Fibroblast of skin of abdomen (primary cell): ENCODE measurements around the gene ARMC9. TPM values are rescaled to one million over a fixed set of nuclear protein-coding genes. Genes with fewer than 3 reads are reported as not detected.
"Not testable (repeated sequence)": the region's sequence is repeated elsewhere in the genome, so short reads cannot be mapped to it uniquely, and the experiment has no call there.

ENCODE experiments used
- DNase-seq: peaks from one replicate; pipeline ENCODE4 v3.0.0-alpha.2; 2013
- polyA plus RNA-seq, 2 experiments: library from polyadenylated mRNA; unstranded; fragments of 120-200 nt; gene quantifications; one replicate each; pipeline ENCODE4 v1.2.1, GENCODE V29; 2013; ENCODE audit not compliant: insufficient read length in 2 of 2

ARMC9 gene, protein sequence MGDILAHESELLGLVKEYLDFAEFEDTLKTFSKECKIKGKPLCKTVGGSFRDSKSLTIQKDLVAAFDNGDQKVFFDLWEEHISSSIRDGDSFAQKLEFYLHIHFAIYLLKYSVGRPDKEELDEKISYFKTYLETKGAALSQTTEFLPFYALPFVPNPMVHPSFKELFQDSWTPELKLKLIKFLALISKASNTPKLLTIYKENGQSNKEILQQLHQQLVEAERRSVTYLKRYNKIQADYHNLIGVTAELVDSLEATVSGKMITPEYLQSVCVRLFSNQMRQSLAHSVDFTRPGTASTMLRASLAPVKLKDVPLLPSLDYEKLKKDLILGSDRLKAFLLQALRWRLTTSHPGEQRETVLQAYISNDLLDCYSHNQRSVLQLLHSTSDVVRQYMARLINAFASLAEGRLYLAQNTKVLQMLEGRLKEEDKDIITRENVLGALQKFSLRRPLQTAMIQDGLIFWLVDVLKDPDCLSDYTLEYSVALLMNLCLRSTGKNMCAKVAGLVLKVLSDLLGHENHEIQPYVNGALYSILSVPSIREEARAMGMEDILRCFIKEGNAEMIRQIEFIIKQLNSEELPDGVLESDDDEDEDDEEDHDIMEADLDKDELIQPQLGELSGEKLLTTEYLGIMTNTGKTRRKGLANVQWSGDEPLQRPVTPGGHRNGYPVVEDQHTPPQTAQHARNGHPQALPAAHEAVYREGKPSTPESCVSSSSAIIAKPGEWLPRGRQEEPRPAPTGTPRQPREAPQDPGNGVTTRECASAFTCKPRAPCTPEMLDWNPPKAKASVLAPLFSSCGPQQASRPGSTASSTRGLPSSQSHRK
- polyA plus RNA-seq (2013, experiment 1 of 2; ENCODE audit: insufficient read length): 19.4 TPM
- 21.0 TPM for polyA plus RNA-seq (2013, experiment 2 of 2; ENCODE audit: insufficient read length)

GRCh38 chr2:231198291-231199173, at the start of gene ARMC9:
Gene ARMC9, plus strand, starts transcription at chr2:231198631. Its CDS starts 7,608 bp downstream, at chr2:231206239.
- peak; percentile 64 for DNase-seq

GRCh38 chr2:231152800-231153557, 45.5 kb upstream of the ARMC9 start:
- DNase-seq: peak; percentile 86

- DNase-seq: no peak
Measured at GRCh38 chr2:231159306-231159705, 39.1 kb upstream of the ARMC9 start.

DNA sequence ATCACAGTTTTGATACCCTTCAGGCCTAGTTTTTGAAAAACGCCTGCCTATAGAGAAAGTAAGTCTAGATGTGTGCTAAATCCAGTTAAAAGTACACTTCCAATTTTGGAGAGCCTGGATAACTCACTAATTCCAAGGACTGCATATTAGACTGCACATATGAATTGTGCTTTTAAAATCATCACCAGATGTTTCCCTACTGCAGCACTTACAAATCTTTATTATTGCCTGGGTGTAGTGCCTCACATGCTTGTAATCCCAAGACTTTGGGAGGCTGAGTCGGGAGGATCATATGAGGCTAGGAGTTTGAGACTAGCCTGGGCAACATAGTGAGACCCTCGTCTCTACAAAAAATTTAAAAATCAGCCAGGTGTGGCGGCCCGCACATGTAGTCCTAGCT, 37.7 kb upstream of the ARMC9 start:
- DNase-seq: peak; percentile 47

GRCh38 chr2:231161252-231161839, 37.1 kb upstream of the ARMC9 start:
- DNase-seq: no peak

- DNase-seq: peak; percentile 98
Measured at GRCh38 chr2:231161877-231162329, 36.5 kb upstream of the ARMC9 start.

DNA sequence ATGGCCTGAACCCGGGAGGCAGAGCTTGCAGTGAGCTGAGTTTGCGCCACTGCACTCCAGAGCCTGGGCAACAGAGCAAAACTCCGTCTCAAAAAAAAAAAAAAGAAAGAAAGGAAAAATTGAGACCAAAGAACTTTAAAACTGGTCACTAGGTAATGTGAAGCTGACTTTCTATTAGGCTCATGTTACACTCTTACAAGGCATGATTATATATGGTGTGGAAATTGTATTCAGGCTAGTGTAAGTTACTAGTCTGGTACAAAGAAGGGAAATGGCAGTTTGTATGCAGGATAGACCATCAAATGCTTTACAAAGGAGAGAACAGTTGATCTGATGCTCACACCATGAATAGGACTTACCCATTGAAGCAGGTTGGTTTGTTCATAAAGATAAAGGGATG, 35.4 kb upstream of the ARMC9 start:
- no peak for DNase-seq

GRCh38 chr2:231163414-231164095, 34.9 kb upstream of the ARMC9 start:
- no peak for DNase-seq

- DNase-seq: no peak
Measured at GRCh38 chr2:231167745-231168459, 30.5 kb upstream of the ARMC9 start.

DNA sequence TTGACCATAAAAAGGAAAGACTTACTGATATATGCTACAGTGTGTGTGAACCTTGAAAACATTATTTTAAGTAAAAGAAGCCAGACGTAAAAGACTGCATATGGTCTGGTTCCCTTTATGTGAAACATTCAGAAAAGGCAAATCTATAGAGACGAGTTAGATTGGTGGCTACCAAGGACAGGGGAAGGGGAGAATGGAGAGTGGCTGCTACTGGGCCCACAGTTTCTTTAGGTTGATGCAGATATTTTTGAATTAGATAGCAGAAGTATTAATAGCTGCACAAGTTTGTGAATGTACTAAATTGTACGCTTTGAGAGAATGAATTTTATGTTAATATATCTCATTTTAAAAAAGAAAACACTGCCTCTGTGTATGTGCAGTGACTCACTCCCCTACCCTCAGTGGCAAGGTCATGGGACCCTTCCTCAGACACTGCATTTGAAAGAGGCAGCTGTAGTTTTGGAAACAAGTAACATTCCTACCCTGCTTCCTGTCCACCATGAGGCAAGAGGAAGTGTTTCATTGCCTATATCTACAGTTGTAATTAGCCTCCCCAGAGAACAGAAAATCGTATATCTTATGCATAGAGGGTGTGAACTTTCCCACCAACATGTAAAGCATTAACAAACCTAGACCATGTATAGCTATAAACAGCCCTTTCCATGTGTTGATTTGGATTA, 29.8 kb upstream of the ARMC9 start:
- DNase-seq: no peak

- no peak for DNase-seq
Measured at GRCh38 chr2:231169488-231169887, 28.9 kb upstream of the ARMC9 start.

GRCh38 chr2:231170055-231170454, 28.4 kb upstream of the ARMC9 start:
- peak; percentile 50 for DNase-seq

GRCh38 chr2:231172025-231172424, 26.4 kb upstream of the ARMC9 start:
- no peak for DNase-seq

DNA sequence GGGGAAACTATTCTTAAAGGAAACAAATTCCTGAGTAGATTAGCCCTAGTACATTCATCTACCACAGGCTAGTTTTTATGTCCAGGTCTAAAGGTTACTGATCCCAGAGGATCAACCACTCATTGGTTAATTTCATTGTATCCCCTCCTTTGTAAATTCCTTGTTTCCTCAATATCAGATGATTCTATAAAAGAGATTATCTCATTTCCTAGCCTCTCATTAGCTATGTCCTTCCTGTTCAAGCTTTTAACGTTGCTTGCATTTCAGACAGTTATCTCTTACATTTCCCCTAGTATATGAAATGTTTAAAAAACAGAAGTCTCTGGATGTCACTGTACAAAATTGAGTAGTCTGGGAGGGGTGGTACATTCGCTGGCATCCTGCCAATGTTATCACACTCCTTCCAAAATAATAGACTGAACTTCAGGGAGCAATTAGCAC, 24.2 kb upstream of the ARMC9 start:
- DNase-seq: no peak

- no peak for DNase-seq
Measured at GRCh38 chr2:231176066-231176465, 22.4 kb upstream of the ARMC9 start.

DNA sequence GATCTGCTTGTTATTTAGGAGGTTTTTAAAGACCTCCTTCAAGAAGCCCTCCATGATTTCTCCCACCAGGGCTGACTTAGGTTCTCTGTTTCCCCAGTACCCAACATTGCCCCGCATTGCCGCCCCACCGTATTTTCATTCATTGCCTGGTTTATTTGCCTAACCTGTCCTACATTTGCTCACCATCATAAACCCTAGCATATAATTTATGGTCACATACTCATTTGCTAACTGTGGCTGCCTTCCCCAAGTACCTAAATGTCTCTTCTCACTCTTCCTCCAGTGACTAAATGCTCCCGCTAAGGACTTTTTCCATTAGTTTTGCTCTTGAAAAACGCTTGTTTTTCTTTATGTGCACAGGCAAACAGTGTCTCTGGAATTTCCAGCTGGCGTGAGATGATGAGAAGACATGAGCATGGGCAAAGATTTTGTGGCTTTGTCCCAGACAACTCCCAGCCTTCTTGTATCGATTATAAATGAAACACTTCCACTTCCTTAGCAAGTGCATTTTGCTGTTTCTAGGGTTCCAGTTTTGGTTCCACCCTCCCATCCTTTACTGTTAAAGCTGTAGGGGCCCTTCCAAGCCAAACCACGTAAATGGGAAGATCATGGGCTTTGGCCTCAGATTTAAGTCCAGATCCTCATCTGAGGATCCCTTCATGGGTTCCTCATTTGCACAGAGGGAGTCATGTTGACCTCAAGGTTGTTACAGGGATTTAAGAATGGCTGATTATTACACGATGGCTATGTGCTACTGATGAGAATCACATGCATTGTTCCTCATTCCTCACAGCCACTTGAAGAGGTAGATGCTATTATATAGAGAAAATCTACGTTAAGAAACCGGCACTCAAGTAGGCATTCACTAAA, 21.0 kb upstream of the ARMC9 start:
- DNase-seq: no peak

DNA sequence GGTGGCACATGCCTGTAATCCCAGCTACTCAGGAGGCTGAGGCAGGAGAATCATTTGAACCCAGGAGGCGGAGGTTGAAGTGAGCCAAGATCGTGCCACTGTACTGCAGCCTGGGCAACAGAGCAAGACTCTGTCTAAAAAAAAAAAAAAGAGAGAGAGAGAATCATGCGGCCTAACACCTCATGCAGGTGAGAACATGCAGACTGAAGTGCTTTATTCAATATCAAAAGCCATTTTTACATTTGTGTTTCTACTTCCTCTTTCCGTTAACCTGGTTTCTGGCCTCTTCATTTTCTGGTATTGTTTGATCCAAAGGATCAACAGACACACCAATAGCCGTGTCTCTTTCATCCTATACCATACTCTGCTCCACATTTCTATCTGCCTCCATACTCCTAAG, 19.6 kb upstream of the ARMC9 start:
- DNase-seq: not testable (repeated sequence)

DNA sequence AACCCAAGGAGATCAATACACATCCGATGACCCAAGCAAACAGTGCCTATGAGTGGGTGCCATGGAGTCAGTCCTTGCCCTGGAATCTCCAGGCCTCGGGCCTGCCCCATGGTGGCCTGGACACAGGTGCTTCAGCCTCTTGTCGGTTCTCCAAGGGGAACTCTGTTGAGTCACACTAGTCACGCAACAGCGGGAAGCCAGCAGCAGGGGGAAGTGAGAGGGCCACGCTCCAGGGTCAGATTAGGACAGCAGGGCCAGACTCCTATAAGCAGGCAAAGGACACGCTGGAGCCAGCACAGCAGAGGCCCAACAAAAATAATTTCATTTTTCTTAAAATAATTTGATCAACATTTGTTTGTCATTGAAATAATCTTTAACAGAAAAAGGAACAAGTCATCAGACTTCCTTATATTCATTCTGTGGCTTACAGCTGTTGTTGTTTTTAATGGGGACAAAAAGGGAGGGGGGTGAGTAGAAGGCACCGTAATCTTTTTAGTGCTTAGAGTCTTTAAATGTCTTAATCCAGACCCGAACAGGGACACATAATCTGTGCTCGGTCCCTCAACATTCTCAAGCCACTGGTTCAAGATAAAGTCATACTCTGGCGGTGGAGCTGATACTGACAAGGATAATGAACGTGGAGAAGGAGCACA, 16.4 kb upstream of the ARMC9 start:
- no peak for DNase-seq
